Endothelial cell of umbilical vein (primary cell): ENCODE data around the gene RASGRF1. TPM values are rescaled to one million over a fixed set of nuclear protein-coding genes. Genes with fewer than 3 reads are reported as not detected.

Experiments used
- BruUV-seq: library from RNA; stranded (reverse); fragments of 400-500 nt; replicated peaks from 2 replicates; lab custom pipeline; 2021; lab: Mats Ljungman, UMichigan
- CTCF ChIA-PET: fragments of 300-600, 350-600 bp; sonication (Branson Sonifier 250); formaldehyde crosslinking; loops from one replicate; lab custom pipeline; 2021; ENCODE audit warnings: antibody characterized with exemption, inconsistent platforms; lab: Charles Lee
- POLR2A ChIA-PET: fragments of 300-600, 350-600 bp; sonication (Branson Sonifier 250); formaldehyde crosslinking; loops from one replicate; lab custom pipeline; 2021; ENCODE audit warnings: antibody characterized with exemption, inconsistent platforms; lab: Charles Lee
- DNase-seq: peaks from one replicate; pipeline ENCODE4 v3.0.0-alpha.2; 2011; ENCODE audit warnings: low read depth, low spot score
- FAIRE-seq: peaks from 2 replicates; lab custom pipeline; 2011; peaks lifted over from hg19 to GRCh38; lab: Jason Lieb, UNC
- H2AFZ ChIP-seq: 2 replicates; pipeline ENCODE4 v1.6.0; 2012; ENCODE audit warnings: low read depth, low read length, control low read depth, inconsistent platforms
- H3K27ac ChIP-seq: 2 replicates; pipeline ENCODE4 v1.5.1; 2011; ENCODE audit warnings: low read depth, mild to moderate bottlenecking, control low read depth, low read length, moderate library complexity; ENCODE audit not compliant: insufficient read depth
- H3K27me3 ChIP-seq, 2 experiments: 2 replicates each; pipeline versions ENCODE4 v1.6.0 to v1.6.1; 2011; ENCODE audit warnings: low read length in 2 of 2, mixed read lengths in 1 of 2; ENCODE audit not compliant: control insufficient read depth in 2 of 2, insufficient read depth in 2 of 2
- H3K36me3 ChIP-seq, 2 experiments: 2 replicates in 1 of 2; 3 replicates in 1 of 2; pipeline ENCODE4 v1.5.1; 2011; ENCODE audit warnings: low read length in 2 of 2, mild to moderate bottlenecking in 1 of 2, moderate library complexity in 1 of 2; ENCODE audit not compliant: control insufficient read depth in 2 of 2, insufficient read depth in 2 of 2; ENCODE audit errors: extremely low read depth in 1 of 2
- H3K4me1 ChIP-seq: 3 replicates; pipeline ENCODE4 v1.5.1; 2011; ENCODE audit warnings: mild to moderate bottlenecking, low read length; ENCODE audit not compliant: control insufficient read depth, insufficient read depth; ENCODE audit errors: extremely low read depth
- H3K4me2 ChIP-seq: 2 replicates; pipeline ENCODE4 v1.6.1; 2011; ENCODE audit warnings: low read length, control low read depth, mixed read lengths; ENCODE audit not compliant: insufficient read depth
- H3K4me3 ChIP-seq, 3 experiments: fragments of 200-600 bp in 1 of 3; sonication (generic), shearing (Covaris generic) in 1 of 3; replicated peaks in 1 of 3; 2 replicates each; pipeline ENCODE4 v1.5.1; 2011 to 2016; ENCODE audit warnings: control low read depth in 3 of 3, low read length in 3 of 3, mild to moderate bottlenecking in 2 of 3, inconsistent platforms in 1 of 3, low read depth in 1 of 3, moderate library complexity in 1 of 3; ENCODE audit not compliant: insufficient read depth in 1 of 3
- H3K79me2 ChIP-seq: 2 replicates; pipeline ENCODE4 v1.6.0; 2012; ENCODE audit warnings: low read length, inconsistent platforms; ENCODE audit not compliant: control insufficient read depth, insufficient read depth
- H3K9ac ChIP-seq: replicated peaks from 2 replicates; pipeline ENCODE3; 2011; ENCODE audit warnings: low read length, control low read depth; ENCODE audit not compliant: insufficient read depth; ENCODE audit errors: extremely low read depth
- H3K9me1 ChIP-seq: replicated peaks from 3 replicates; pipeline ENCODE4 v1.6.0; 2011; ENCODE audit warnings: mild to moderate bottlenecking, low read length; ENCODE audit not compliant: control insufficient read depth, insufficient read depth; ENCODE audit errors: extremely low read depth
- H3K9me3 ChIP-seq: replicated peaks from 2 replicates; pipeline ENCODE4 v1.5.1; 2012; ENCODE audit warnings: low read length, inconsistent platforms; ENCODE audit not compliant: control insufficient read depth, insufficient read depth
- H4K20me1 ChIP-seq: replicated peaks from 2 replicates; pipeline ENCODE3; 2011; ENCODE audit warnings: mild to moderate bottlenecking, low read length; ENCODE audit not compliant: control insufficient read depth, insufficient read depth; ENCODE audit errors: extremely low read depth
- CTCF ChIP-seq, 2 donors: IDR thresholded peaks; 1 replicate in 1 of 2; 2 replicates in 1 of 2; pipeline ENCODE4 v1.5.1; 2011; ENCODE audit warnings: low read length in 2 of 2, mild to moderate bottlenecking in 2 of 2, moderate library complexity in 2 of 2, control low read depth in 1 of 2, inconsistent platforms in 1 of 2, low read depth in 1 of 2; ENCODE audit not compliant: insufficient read depth in 1 of 2; ENCODE audit errors: extremely low read depth in 1 of 2
- EZH2 ChIP-seq: IDR thresholded peaks from 2 replicates; pipeline ENCODE4 v1.6.1; 2012; ENCODE audit warnings: borderline replicate concordance, low read depth, mild to moderate bottlenecking, moderate library complexity, low read length, inconsistent platforms; ENCODE audit not compliant: severe bottlenecking
- FOS ChIP-seq: IDR thresholded peaks from 2 replicates; pipeline ENCODE4 v1.6.1; 2011; ENCODE audit warnings: mild to moderate bottlenecking, low read length, moderate library complexity, borderline replicate concordance; ENCODE audit not compliant: insufficient read depth
- GATA2 ChIP-seq: IDR thresholded peaks from 2 replicates; pipeline ENCODE4 v1.7.0; 2011; ENCODE audit warnings: low read depth, mild to moderate bottlenecking, moderate library complexity, mixed read lengths, low read length; ENCODE audit not compliant: insufficient read length, insufficient read depth
- JUN ChIP-seq: IDR thresholded peaks from 2 replicates; pipeline ENCODE4 v1.6.1; 2011; ENCODE audit warnings: borderline replicate concordance, low read depth; ENCODE audit not compliant: insufficient read length, insufficient read depth
- MAX ChIP-seq: IDR thresholded peaks from 2 replicates; pipeline ENCODE4 v1.6.1; 2011; ENCODE audit not compliant: insufficient read depth, insufficient read length
- MYC ChIP-seq: IDR thresholded peaks from one replicate; pipeline ENCODE4 v1.6.1; 2011; ENCODE audit warnings: mild to moderate bottlenecking, low read depth, low read length
- POLR2A ChIP-seq: IDR thresholded peaks from 2 replicates; pipeline ENCODE4 v1.6.1; 2012; ENCODE audit warnings: low read depth, mild to moderate bottlenecking, control low read depth, low read length
- POLR2AphosphoS5 ChIP-seq: IDR thresholded peaks from 2 replicates; pipeline ENCODE4 v1.6.1; 2012; ENCODE audit warnings: low read depth, mild to moderate bottlenecking, control low read depth, low read length, moderate library complexity; ENCODE audit not compliant: insufficient read depth
- dilution Hi-C: fragments of 300-500 bp; cut with MboI; formaldehyde crosslinking; loops from one replicate; pipeline ENCODE4 v1.15.0; 2019; ENCODE audit warnings: low sequenced_read_pairs; ENCODE audit not compliant: extremely low pct_ligation_motif_present
- intact Hi-C: fragments of 100-400 bp; cut with micrococcal nuclease; formaldehyde crosslinking; loops from one replicate; pipeline ENCODE4 v1.10.0; 2022
- polyA plus RNA-seq, 4 experiments: library from polyadenylated mRNA; depleted of rRNA in 3 of 4; stranded (reverse) in 3 of 4; unstranded in 1 of 4; fragments of >200 nt; gene quantifications; 2 replicates each; pipeline versions ENCODE4 v1.2.1 to v1.2.3, GENCODE V29; 2011 to 2012; ENCODE audit warnings: missing spikeins in 1 of 4
- total RNA-seq: library from RNA; stranded (reverse); gene quantifications from 2 replicates; pipeline ENCODE4 v1.2.3, GENCODE V29; 2021

Gene RASGRF1
- total and polyA plus RNA-seq, 2 donors (not counting 3 experiments of a cell fraction or from before 2014, with no cell fraction given), result 0.04 TPM; not detected in 1

- Histone ChIP-seq H4K20me1 (no peaks in the 10 kb centered on the region), H3K4me2 (no peak overlapping the region), H3K9me3 (no peaks in the 10 kb centered on the region), H3K36me3 (no peaks in the 10 kb centered on the region), H3K79me2 (no peaks in the 10 kb centered on the region), H2AFZ (no peak overlapping the region), H3K27me3 (no peaks in the 10 kb centered on the region), H3K4me3 (no peak overlapping the region), H3K9me1 (no peaks in the 10 kb centered on the region), H3K4me1 (no peaks in the 10 kb centered on the region), H3K27ac (no peak overlapping the region), H3K9ac (no peak overlapping the region)
- BruUV-seq, result no TSS peak
- TF ChIP-seq CTCF (IDR thresholded peaks at IDR 0.05; ENCODE audit: extremely low read depth in 1 of 2, insufficient read depth in 1 of 2, low read depth in 1 of 2, low read length in 2 of 2) (no peak), JUN (no peak), FOS (no peak), MYC (no peak), MAX (no peak), EZH2 (no peak), POLR2AphosphoS5 (no peak), POLR2A (no peak), GATA2 (no peak)
- FAIRE-seq (no peak), DNase-seq (no peak)
- POLR2A ChIA-PET, result no interaction called here
- CTCF ChIA-PET, result no interaction called here
- dilution Hi-C loops, result no loop called here
- intact Hi-C loops, result no loop called here
Measured at GRCh38 chr15:79078003-79078402, 12.6 kb downstream of the RASGRF1 start.
